KOPT-K1 (cell line): Measurements from ENCODE around the gene TRPV4.

Experiments used
- H3K27ac ChIP-seq: fragments of 200-600 bp; sonication (generic); 2 replicates; pipeline ENCODE4 v1.5.1; 2016; ENCODE audit warnings: antibody characterized with exemption, mild to moderate bottlenecking, low read depth, low read length; ENCODE audit not compliant: poor library complexity, severe bottlenecking
- H3K36me3 ChIP-seq: fragments of 200-600 bp; sonication (generic); 2 replicates; pipeline ENCODE4 v1.5.1; 2017; ENCODE audit warnings: antibody characterized with exemption, mild to moderate bottlenecking, low read length, moderate library complexity; ENCODE audit not compliant: insufficient read depth
- H3K9me3 ChIP-seq: fragments of 200-600 bp; sonication (generic); 2 replicates; pipeline ENCODE4 v1.5.1; 2017; ENCODE audit warnings: antibody characterized with exemption, low read length, mild to moderate bottlenecking; ENCODE audit not compliant: insufficient read depth, poor library complexity, severe bottlenecking

The TRPV4 gene

DNA sequence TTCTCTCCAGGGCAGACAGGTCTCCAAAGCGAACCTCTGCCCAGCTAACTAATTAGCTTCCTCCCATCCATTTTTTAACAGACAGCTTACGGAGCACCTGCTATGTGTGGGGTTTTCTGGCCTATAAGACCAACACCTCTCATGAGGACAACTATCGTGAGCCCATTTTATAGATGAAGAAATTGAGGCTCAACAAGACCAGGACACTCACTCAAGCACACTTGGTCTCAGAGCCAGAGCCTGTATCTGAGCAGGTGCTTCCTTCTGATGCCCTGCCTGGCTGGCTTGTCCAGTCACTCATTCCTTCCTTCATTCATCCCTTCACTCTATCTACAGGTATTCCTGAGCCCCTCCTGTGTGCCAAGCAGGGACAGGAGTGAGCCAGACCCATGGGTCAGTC lies 6.1 kb downstream of the TRPV4 start:
- no peak overlapping the region for H3K27ac ChIP-seq

GRCh38 chr12:109824731-109825130 lies 8.5 kb downstream of the TRPV4 start:
- Histone ChIP-seq H3K27ac (no peak overlapping the region), H3K36me3 (no peaks in the 10 kb centered on the region), H3K9me3 (no peaks in the 10 kb centered on the region)

More for the DNA sequence above, 6.1 kb downstream of the TRPV4 start:
- no peaks in the 10 kb centered on the region for H3K36me3 ChIP-seq
- H3K9me3 ChIP-seq = no peaks in the 10 kb centered on the region

DNA sequence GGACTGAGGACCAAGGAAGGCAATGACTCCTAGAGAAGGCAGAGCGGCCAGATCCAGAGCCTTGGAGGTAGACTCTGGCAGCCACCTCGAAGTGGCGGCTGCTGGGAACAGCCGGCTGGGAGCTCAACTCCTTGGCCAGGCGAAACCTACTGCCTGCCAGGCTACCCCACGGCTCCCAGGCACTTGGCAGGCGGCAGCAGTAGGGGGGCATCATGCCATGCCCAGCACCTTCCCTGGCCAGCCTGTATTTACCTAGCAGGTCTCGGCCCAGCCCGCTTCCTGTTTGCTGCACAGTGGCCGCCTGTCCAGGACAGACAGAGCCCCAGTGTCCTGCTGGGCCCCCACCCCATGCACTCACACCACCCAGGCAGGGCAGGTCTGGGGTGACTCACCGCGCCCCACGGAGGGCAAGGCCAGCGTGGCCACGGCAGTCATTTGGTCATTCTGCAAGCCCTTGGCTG lies 10.2 kb downstream of the TRPV4 start:
- H3K36me3 ChIP-seq = no peaks in the 10 kb centered on the region
- H3K27ac ChIP-seq = no peak overlapping the region
- H3K9me3 ChIP-seq = no peaks in the 10 kb centered on the region

GRCh38 chr12:109822416-109822815 lies 10.8 kb downstream of the TRPV4 start:
- no peaks in the 10 kb centered on the region for H3K9me3 ChIP-seq
- H3K36me3 ChIP-seq = no peaks in the 10 kb centered on the region
- no peak overlapping the region for H3K27ac ChIP-seq

GRCh38 chr12:109821968-109822367 lies 11.2 kb downstream of the TRPV4 start:
- H3K9me3 ChIP-seq = no peaks in the 10 kb centered on the region
- no peaks in the 10 kb centered on the region for H3K36me3 ChIP-seq
- no peak overlapping the region for H3K27ac ChIP-seq

GRCh38 chr12:109820816-109821381 lies 12.3 kb downstream of the TRPV4 start:
- Histone ChIP-seq H3K27ac (no peak overlapping the region), H3K36me3 (no peaks in the 10 kb centered on the region)

GRCh38 chr12:109818905-109819500 lies 14.2 kb downstream of the TRPV4 start:
- H3K36me3 ChIP-seq = no peaks in the 10 kb centered on the region
- H3K27ac ChIP-seq = no peak overlapping the region
- H3K9me3 ChIP-seq = no peaks in the 10 kb centered on the region

More at GRCh38 chr12:109820816-109821381, 12.3 kb downstream of the TRPV4 start:
- no peaks in the 10 kb centered on the region for H3K9me3 ChIP-seq

DNA sequence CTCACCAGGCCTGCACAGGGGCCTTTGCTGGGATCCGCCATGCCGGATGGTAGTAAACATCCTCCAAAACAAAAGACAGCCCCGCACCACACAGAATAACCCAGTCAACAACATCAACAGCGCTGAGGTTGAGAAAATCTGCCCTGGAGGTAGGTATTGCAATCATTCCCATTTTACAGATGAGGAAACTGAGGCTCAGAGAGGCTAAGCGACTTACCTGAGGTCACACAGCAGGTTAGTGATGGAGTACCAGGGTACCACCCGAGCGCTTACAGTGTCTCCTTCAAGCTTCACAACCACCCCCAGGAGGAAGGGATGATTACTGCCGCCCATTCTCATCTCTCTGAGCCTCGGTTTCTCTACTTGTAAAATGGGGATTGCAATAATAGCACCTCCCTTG lies 14.9 kb downstream of the TRPV4 start:
- Histone ChIP-seq H3K27ac (no peak overlapping the region), H3K9me3 (no peaks in the 10 kb centered on the region), H3K36me3 (no peaks in the 10 kb centered on the region)

DNA sequence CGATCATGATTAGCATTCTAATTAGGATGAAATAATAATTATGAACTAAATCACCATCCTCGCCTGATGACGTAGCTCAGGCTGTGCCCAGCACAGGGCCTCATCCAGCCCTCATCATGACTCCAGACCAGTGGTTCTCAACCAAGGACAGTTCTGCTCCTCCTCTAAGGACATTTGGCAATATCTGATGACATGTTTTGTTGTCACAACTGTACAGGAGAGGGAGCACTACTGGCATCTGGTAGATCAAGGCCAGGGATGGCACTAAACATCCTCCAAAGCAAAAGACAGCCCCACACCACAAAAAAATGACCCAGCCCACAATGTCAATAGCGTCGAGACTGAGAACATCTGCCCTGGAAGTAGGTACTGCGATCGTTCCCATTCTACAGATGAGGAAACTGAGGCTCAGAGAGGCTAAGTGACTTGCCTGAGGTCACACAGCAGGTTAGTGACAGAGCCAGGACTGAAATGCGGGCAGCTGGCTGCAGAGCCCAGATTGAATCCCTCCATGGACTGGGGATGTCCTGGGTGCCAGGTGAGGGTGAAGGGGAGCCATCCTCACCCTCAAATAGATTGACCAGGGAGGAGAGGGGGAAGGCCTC lies 15.5 kb downstream of the TRPV4 start:
- H3K9me3 ChIP-seq = no peaks in the 10 kb centered on the region
- H3K27ac ChIP-seq = no peak overlapping the region
- no peaks in the 10 kb centered on the region for H3K36me3 ChIP-seq

DNA sequence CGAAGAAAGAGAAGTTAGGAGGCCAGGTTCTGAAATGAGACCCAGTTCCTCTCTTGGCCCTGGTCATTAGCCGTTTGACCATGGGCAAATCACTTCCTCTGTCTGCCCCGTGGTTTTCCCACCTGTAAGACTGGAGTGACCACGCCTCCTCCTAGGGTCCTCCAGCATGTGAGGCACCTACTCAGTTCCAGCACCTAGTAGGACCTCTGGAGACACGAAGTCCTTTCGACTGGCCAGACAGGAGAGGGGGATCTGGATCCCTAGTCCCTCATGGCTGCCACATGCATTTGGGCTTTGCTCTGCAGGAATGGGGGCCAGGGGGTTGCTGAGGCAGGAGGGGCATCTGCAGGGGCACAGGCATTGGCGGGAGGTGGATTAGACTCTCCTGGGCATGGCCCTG lies 16.3 kb downstream of the TRPV4 start:
- no peak overlapping the region for H3K27ac ChIP-seq
- H3K36me3 ChIP-seq = no peaks in the 10 kb centered on the region
- H3K9me3 ChIP-seq = no peaks in the 10 kb centered on the region

- Histone ChIP-seq H3K9me3 (no peaks in the 10 kb centered on the region), H3K36me3 (no peaks in the 10 kb centered on the region), H3K27ac (no peak overlapping the region)
Observed at GRCh38 chr12:109815757-109816617, 17.2 kb downstream of the TRPV4 start.

DNA sequence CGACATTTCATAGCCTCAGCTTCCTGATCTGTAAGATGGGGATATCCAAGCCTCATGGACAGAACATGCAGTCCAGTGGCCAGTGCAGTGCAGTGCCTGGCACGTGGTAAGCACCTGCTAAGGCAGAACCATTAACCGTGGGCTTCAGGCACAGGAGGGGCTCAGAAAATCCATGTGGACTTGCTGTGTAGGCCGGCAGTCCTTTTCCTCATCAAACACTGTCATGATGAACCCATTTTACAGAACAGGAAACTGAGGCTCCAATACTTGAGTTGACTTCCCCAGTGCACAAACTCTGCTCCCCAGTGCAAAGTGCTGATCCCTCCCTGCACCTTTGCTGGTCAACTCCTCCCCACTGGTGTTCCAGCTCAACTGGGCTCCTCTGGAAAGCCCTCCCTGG lies 18.0 kb downstream of the TRPV4 start:
- no peaks in the 10 kb centered on the region for H3K9me3 ChIP-seq
- H3K36me3 ChIP-seq = no peaks in the 10 kb centered on the region
- H3K27ac ChIP-seq = no peak overlapping the region

GRCh38 chr12:109814600-109815150 lies 18.5 kb downstream of the TRPV4 start:
- Histone ChIP-seq H3K9me3 (no peaks in the 10 kb centered on the region), H3K27ac (no peak overlapping the region), H3K36me3 (no peaks in the 10 kb centered on the region)

GRCh38 chr12:109813810-109814416 lies 19.3 kb downstream of the TRPV4 start:
- no peak overlapping the region for H3K27ac ChIP-seq
- no peaks in the 10 kb centered on the region for H3K36me3 ChIP-seq
- H3K9me3 ChIP-seq = no peaks in the 10 kb centered on the region

GRCh38 chr12:109811624-109811995 lies 21.6 kb downstream of the TRPV4 start:
- no peaks in the 10 kb centered on the region for H3K9me3 ChIP-seq
- H3K27ac ChIP-seq = no peak overlapping the region
- no peaks in the 10 kb centered on the region for H3K36me3 ChIP-seq
